ENCODE results near the gene SLC25A39.
"Not testable (repeated sequence)": the region's sequence is repeated elsewhere in the genome, so short reads cannot be mapped to it uniquely, and the experiment has no call there.

The SLC25A39 gene

DNA sequence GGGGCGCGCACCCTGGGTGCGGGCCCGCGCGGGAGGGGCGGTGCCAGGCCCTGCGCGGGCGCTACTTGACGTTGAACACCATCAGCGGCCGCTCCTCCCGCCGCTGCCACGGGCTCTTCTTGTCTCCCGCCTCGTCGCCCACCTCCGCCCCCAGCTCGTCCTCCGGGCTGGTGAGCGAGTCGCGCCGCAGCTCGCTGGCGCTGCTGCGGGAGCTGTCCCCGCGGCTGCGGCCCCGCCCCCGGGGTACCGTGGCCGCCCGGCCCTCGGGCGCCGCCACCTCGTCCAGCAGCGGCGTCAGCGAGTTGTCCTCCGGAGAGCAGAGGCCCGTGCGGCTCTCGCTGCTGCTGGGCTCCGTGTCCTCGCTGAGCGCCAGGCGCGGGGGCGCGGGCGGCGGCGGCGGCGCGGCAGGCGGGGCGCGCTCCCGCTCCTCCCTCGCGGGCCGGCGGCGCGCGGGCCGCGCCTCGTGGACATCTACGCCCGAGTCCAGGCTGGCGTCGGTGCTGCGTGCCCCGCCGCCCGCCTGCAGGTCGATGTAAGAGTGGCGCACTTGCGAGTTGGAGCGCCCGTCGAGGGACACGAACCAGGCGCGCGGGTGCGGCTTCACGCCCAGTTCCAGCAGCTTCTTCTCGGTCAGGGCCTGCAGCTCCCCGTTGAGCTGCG, 29.2 kb upstream of the SLC25A39 start:
- no peak for DNase-seq

DNA sequence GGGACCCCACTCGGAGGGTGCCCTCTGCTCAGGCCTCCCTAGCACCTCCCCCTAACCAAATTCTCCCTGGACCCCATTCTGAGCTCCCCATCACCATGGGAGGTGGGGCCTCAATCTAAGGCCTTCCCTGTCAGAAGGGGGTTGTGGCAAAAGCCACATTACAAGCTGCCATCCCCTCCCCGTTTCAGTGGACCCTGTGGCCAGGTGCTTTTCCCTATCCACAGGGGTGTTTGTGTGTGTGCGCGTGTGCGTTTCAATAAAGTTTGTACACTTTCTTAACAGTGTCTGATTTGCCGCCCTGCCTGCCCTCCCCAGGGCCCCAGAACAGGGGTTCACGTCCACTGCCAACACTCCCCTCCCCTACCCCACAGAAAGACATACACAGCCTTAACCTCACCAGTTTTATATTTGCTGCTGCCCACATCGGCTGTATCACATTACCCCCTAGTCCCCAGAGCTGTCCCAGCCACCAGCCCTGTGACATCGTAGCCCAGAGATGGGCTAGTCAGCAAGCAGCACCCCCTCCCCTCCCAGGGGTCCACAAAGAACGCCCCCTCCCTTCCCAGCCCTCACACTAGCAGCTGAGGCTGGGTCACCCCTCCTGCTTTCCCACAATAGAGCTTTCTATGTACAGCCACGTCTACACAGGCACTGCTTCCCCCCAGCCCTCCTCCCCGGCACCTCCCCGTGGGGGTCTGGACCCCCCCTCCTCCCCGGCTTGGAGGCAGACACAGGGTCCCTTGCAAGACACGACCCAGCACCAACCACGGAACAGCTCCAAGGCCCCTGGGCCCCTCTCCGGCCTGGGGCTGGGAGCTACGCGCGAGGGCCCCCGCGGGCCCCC, 28.4 kb upstream of the SLC25A39 start:
- DNase-seq: no peak

DNA sequence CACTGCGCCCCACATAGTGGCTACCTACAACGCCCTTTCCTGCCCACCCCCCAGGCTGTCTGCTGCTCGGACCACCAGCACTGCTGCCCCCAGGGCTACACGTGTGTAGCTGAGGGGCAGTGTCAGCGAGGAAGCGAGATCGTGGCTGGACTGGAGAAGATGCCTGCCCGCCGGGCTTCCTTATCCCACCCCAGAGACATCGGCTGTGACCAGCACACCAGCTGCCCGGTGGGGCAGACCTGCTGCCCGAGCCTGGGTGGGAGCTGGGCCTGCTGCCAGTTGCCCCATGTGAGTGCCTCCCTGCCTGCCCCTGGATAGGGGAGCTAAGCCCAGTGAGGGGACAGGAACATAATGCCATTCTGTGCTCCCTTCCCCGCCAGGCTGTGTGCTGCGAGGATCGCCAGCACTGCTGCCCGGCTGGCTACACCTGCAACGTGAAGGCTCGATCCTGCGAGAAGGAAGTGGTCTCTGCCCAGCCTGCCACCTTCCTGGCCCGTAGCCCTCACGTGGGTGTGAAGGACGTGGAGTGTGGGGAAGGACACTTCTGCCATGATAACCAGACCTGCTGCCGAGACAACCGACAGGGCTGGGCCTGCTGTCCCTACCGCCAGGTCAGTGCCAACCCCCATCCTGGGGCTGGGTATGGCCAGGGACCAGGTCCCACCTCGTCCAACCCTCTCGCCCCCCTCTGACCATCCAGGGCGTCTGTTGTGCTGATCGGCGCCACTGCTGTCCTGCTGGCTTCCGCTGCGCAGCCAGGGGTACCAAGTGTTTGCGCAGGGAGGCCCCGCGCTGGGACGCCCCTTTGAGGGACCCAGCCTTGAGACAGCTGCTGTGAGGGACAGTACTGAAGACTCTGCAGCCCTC, 27.6 kb upstream of the SLC25A39 start:
- DNase-seq: no peak

DNA sequence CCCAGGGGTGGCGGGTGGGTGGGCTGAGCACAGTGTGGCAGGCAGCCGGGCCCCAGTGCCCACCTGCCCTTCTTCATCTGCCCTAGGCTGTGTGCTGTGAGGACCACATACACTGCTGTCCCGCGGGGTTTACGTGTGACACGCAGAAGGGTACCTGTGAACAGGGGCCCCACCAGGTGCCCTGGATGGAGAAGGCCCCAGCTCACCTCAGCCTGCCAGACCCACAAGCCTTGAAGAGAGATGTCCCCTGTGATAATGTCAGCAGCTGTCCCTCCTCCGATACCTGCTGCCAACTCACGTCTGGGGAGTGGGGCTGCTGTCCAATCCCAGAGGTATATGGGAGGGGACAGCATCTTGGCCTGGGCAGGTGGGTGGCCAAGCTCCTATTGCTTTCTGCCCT, 26.8 kb upstream of the SLC25A39 start:
- DNase-seq: no peak

DNA sequence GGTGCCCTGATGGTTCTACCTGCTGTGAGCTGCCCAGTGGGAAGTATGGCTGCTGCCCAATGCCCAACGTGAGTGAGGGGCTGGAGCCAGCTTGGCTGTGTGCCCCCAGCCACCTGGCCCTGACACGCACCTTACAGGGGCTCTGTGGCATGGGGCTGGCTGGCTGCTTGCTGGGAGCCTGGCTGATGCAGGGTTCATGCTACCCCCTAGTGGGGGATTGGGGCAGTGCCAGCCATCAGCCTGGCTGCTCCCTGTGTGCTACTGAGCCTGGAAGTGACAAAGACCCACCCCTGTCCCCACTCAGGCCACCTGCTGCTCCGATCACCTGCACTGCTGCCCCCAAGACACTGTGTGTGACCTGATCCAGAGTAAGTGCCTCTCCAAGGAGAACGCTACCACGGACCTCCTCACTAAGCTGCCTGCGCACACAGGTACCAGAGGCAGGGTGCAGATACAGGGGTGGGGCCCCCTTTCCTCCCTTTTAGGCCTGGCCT, 26.2 kb upstream of the SLC25A39 start:
- peak; percentile 88 for DNase-seq

DNA sequence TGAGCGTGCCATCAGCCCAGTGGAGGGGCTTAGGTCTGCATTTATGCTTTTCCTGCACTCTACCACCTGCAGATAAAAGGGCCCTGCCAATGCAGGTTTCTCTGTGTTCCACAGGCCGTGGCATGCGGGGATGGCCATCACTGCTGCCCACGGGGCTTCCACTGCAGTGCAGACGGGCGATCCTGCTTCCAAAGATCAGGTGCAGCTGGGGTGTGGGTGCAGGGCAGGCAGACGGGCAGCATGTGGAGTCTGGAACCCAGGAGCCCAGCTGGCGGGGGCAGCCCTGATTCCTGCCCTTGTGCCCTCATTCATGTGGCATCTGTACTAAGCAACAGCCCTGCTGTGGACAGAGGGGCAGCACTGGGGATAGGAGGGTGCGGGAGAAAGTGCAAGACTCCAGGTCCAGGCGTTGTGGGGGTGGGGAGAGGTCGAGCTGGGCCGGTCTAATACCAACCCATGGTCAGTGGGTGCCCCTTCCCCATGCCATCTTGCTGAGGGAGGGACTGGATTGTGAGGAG, 25.0 kb upstream of the SLC25A39 start:
- no peak for DNase-seq

DNA sequence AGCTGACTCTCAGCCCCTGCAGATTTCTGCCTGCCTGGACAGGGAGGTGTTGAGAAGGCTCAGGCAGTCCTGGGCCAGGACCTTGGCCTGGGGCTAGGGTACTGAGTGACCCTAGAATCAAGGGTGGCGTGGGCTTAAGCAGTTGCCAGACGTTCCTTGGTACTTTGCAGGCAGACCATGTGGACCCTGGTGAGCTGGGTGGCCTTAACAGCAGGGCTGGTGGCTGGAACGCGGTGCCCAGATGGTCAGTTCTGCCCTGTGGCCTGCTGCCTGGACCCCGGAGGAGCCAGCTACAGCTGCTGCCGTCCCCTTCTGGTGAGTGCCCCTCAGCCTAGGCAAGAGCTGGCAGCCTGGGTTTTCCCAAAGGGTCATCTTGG, 24.4 kb upstream of the SLC25A39 start:
- DNase-seq: no peak

DNA sequence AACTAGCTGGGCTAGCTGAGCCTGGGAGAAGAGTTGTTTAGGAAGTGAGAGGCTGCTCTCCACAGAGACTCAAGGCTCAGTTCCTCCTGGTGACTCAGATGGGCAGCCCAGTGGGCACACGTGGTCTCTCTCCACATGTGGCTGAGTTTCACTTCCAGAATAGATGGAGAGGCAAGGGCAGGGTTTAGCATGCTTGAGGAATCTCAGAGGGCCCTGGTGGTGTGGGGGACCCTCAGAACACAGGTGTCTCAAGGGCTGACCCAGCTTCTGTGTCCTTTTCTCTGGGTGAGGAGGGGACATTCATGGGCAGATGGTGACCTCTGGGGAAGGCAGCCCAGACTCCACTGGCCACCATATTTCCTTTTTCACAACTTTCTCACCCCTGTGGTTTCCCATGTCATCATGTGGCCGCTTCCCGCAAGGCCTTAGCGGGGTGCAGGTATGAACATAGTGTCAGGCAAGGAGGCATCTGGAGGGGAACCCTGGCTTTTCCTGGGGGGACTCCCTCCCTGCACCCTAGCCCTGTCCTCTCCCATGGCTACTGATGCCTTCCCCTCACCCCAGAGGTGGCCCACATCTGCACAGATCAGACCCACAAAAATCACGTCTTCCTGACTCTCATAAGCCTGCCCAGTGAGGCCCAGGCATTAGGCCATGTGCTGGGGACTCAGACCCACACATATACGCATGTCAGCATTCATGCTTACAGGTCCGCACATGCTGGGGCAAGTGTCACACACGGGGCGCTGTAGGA, 23.8 kb upstream of the SLC25A39 start:
- DNase-seq: no peak

DNA sequence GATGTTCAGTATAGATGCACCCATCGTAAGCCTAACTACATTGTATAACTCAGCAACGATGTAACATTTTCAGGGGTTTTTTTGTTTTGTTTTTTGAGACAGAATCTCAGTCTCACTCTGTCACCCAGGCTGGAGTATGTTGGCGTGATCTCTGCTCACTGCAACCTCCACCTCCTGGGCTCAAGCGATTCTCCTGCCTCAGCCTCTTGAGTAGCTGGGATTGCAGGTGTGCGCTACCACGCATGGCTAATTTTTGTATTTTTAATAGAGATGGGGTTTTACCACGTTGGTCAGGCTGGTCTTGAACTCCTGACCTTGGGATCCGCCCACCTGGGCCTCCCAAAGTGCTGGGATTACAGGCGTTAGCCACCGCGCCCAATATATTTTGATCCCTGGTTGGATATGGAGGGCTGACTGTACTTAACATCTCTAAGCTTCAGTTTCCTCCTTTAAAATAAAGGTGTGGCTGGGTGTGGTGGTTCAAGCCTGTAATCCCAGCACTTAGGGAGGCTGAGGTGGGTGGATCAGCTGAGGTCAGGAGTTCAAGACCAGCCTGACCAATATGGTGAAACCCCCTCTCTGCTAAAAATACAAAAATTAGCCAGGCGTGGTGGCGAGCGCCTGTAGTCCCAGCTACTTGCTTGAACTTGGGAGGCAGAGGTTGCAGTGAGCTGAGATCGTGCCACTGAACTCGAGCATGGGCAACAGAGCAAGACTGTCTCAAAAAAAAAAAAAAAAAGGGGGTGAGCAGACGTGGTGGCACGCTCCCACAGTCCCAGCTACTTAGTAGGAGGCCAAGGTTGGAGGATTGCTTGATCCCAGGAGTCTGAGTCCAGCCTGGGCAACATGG, 22.8 kb upstream of the SLC25A39 start:
- not testable (repeated sequence) for DNase-seq

DNA sequence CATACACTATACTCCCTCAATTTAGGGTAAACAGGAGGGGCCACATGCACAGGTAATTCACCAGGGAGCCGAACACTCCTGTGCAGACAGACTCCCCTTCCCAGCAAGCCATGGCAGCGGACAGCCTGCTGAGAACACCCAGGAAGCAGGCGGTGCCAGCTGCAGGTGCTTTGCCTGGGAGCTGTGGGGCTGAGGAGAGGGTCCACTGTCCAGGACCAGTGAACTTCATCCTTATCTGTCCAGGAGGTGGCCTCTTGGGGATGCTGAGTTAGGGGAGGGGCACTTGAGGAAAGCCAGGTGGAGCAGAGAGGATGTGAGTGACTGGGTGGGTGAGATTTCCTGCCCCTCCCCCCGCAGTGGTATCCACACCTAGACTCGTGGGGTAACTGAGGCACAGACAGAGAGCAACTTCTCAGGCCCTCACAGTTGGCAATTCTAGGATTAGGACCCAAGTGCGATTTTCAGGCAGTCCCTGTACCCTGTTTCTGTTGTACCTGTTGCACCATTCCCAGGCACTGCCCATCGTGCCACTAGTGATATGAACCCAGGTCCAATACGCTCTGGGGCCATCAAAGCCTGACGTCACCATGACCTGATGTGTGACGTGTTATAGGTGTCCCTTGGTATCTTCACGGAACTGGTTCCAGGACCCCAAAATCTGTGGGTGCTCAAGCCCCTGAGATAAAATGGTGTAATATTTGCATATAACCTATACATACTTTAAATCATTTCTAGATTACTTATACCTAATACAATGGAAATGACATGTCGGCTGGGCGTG, 21.6 kb upstream of the SLC25A39 start:
- DNase-seq: no peak

DNA sequence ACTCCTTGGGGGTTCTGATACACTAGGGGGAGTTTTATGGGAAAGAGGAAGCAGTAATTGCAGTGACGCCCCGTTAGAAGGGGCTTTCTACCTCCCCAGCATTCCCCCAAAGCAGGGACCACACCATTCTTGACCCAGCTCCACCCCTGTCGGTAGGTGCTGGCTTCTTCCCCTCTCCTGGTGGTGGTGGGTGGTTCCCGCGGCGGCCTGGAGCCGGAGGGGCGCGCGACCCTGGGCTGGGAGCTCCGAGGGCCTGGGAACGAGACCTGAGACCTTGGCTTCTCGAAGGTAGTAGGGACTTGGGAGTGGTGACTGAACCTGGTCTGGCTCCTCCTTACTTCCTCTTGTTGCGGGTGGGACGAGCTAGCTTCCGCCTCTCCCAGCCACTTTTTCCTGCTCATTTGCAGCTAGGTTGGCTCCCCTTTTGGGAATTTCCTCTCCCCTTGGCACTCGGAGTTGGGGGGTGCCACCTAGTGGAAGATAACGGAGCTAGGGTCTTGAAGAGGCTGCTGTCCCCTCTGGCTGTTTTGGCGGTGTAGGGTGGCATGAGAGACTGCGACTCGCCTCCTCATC, 20.9 kb upstream of the SLC25A39 start:
- DNase-seq: no peak

DNA sequence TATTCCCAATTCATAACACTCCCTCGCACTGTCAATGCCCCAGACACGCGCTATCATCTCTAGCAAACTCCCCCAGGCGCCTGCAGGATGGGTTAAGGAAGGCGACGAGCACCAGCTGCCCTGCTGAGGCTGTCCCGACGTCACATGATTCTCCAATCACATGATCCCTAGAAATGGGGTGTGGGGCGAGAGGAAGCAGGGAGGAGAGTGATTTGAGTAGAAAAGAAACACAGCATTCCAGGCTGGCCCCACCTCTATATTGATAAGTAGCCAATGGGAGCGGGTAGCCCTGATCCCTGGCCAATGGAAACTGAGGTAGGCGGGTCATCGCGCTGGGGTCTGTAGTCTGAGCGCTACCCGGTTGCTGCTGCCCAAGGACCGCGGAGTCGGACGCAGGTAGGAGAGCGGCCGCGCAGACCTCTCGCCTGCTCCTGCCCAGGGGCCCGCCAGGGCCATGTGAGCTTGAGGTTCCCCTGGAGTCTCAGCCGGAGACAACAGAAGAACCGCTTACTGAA, 20.4 kb upstream of the SLC25A39 start, which contains the start of gene GRN:
TSS of gene GRN (plus strand) at position 364 of the 515 bp plus-strand sequence. CDS start 3,863 bp downstream, outside the sequence.
- DNase-seq: peak; percentile 87

DNA sequence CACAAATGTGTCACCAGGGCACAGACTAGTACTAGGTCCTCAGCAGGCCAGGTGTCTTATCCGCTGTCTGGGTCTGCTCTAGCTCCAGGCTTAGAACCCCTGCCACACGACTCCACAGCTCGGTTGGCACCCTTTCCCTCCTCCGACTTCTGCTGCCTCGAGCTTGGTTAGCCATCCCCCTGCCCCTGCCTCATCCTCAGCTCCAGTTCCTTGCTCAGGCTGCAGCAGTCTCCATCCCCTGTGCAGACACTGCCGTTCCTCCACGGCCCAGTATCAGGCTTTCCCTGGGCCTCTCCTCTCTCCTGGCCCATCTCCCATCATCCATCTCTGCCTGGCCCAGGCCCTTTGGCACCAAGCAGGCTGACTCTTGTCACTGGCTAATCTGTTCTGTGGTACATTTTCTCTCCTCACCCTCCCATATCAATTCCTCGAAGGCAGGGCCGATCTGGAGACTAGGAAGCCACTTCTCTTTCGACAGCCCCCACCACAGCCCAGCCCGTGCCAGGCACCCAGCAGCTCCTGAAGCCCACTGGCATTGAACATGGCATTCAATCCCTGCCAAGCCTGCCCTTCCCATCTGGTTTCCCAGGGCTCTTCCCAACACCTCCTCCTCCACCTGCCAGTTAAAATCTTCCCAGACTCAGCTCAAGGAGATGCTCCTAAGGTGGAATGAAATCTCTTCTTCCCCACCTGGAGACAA, 19.0 kb upstream of the SLC25A39 start:
- no peak for DNase-seq

DNA sequence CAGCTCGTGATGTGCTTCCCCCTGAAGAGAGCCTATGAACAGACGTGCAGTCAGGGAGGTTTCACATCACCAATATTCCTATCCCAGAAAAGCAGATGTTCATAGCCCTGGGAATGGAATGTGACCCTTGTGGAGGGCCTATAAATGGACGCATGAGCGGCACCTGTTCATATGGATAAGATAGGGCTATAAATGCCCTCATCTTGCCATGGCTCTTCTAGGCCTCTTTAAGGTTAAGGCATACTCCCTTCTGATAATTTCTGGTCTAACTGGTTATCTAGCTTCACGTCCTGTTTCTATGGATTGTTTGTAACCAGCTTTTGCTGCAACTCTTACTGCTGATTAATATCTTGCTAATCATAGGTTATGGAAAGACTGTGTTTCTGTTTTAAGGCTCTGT, 15.9 kb upstream of the SLC25A39 start:
- not testable (repeated sequence) for DNase-seq

DNA sequence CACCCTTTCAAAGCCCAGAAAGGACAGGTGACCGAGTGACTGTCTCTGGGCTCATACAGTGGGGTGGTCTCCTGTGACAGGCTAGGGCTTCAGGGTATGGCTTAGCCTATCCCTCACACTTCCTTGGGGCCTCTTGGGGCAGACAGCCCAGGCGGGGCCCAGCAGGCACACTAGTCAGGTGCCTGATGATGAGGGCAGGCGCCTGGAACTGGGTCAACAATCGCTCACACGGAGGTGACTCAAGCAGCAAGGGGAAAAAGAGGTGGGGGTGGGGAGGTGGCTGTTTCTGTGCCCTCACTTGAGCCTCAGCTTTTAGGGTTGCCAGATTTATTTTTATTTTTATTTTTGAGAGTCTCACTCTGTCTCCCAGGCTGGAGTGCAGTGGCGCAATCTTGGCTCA, 14.1 kb upstream of the SLC25A39 start:
- no peak for DNase-seq

DNA sequence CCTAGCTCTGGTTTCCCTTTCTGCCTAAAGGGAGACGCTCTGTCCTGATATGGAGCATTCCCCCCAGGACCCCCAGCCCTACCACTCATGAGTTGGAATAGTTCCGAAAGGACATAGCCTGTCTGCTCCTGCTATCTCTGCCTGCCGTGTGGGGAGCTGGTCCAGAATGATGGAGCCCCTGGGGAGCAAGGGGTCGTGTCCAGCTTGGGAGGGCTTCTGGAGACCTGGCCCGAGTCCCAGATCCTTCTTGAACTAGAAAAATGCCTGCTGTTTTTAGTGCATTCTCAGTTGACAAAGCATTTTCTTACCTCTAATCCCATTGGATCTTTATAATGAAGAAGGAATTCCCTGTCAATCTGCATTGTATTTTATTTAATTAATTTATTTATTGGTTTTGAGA, 11.3 kb upstream of the SLC25A39 start:
- DNase-seq: no peak

DNA sequence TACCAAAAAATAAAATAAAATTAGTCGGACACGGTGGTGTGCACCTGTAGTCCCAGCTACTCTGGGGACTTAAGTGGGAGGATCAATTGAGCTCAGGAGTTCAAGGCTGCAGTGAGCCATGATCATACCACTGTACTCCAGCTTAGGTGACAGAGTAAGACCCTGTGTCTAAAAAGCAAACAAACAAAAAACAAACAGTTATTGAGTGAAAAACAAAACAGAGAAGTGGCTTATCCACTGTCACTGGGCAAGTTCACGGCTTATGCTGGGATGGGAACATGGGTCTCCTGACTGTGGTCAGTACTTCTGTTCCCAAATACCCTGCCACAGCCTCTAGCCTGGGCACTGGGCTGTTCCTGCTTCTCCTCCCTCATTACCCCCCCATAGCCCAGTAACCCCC, 10.9 kb upstream of the SLC25A39 start:
- no peak for DNase-seq

DNA sequence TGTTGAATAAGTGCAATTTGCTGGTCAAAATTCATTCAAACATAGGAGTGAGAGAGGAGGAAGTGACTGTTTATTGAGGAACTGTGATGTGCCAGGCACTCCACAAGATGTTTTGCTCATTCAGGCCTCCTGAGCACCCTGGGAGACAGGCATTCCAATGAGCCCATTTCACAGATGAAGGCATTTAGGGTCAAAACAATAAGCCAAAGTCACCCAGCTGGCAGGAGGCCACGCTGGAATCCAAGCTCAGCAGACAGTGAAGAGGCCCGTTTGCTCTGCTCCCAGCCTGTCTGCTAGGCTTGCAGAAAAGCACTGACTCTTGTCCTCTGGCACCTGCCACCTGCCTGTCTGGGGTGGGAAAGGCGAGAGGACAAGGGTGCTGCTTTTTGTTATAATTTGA, 10.1 kb upstream of the SLC25A39 start:
- DNase-seq: no peak

DNA sequence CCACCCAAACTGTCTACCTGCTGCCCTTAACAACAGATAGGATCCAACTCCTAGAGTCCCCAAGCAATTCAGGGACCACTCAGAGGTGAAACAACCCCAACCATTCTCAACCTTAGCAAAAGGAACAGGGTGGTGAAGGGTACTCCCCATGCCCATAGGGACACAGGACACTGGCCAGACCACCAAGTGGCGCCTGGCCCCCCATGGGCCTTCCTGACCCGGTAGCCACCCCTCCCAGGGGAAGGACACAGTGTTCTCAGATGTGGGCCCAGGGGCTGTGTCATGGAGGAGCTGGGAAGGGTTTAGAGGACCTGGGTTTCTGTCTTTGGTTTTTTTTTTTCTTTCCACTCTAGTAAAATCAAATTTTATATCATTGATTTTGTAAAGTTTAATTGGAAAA, 9.7 kb upstream of the SLC25A39 start:
- DNase-seq: no peak

Measured in activated CD8-positive, alpha-beta memory T cell treated with anti-CD3 and anti-CD28 coated beads, Interleukin-2, amount 50 U/mL, for 48 hours (primary cell).